ENCODE data around the gene PIK3C2A.
"Not testable (repeated sequence)": the region's sequence is repeated elsewhere in the genome, so short reads cannot be mapped to it uniquely, and the experiment has no call there.

PIK3C2A gene

GRCh38 chr11:17240780-17241179 is 33.0 kb upstream of the PIK3C2A start:
- no peak for TF ChIP-seq CTCF (IDR thresholded peaks at IDR 0.05; ENCODE audit: extremely low read depth, missing control alignments)
- DNase-seq (ENCODE audit: low spot score): no peak

GRCh38 chr11:17239927-17240326 is 32.1 kb upstream of the PIK3C2A start:
- not testable (repeated sequence) for DNase-seq (ENCODE audit: low spot score)

GRCh38 chr11:17238377-17238776 is 30.6 kb upstream of the PIK3C2A start:
- TF ChIP-seq CTCF (IDR thresholded peaks at IDR 0.05; ENCODE audit: extremely low read depth, missing control alignments): no peak
- DNase-seq (ENCODE audit: low spot score): no peak

- TF ChIP-seq CTCF (IDR thresholded peaks at IDR 0.05; ENCODE audit: extremely low read depth, missing control alignments): no peak
- no peak for DNase-seq (ENCODE audit: low spot score)
Measured at GRCh38 chr11:17233101-17233500, 25.3 kb upstream of the PIK3C2A start.

- TF ChIP-seq CTCF (IDR thresholded peaks at IDR 0.05; ENCODE audit: extremely low read depth, missing control alignments): no peak
Measured at GRCh38 chr11:17230867-17231851, 23.4 kb upstream of the PIK3C2A start.

GRCh38 chr11:17229481-17230152 is 21.8 kb upstream of the PIK3C2A start:
- no peak for TF ChIP-seq CTCF (IDR thresholded peaks at IDR 0.05; ENCODE audit: extremely low read depth, missing control alignments)
- DNase-seq (ENCODE audit: low spot score): no peak

More at GRCh38 chr11:17230867-17231851, 23.4 kb upstream of the PIK3C2A start:
- DNase-seq (ENCODE audit: low spot score): peak; percentile 40

- DNase-seq (ENCODE audit: low spot score): not testable (repeated sequence)
Measured at GRCh38 chr11:17228186-17228925, 20.6 kb upstream of the PIK3C2A start.

GRCh38 chr11:17224727-17225126 is 16.9 kb upstream of the PIK3C2A start:
- no peak for DNase-seq (ENCODE audit: low spot score)
- no peak for TF ChIP-seq CTCF (IDR thresholded peaks at IDR 0.05; ENCODE audit: extremely low read depth, missing control alignments)
